Lung (tissue), 16 donors: ENCODE measurements around the gene CDK9. TPM values are rescaled to one million over a fixed set of nuclear protein-coding genes. Genes with fewer than 3 reads are reported as not detected.
A peak's percentile ranks its signal among the peaks of the same experiment; 100 is the strongest.

Experiments
- ATAC-seq: fragments of 200-7000 bp; cut with Tn5 transposase; one replicate; pipeline ENCODE4 v1.9.1; 2020; ENCODE audit warnings: moderate number of reproducible peaks; ENCODE audit not compliant: insufficient read depth, low FRiP score
- DNase-seq, 3 donors: peaks; one replicate each; pipeline ENCODE4 v3.0.0-alpha.2; 2013 to 2017
- H3K27ac ChIP-seq, 2 donors: one replicate each; pipeline ENCODE4 v1.5.1; 2013; ENCODE audit warnings: mild to moderate bottlenecking in 2 of 2, moderate library complexity in 2 of 2, control low read depth in 1 of 2, inconsistent platforms in 1 of 2, low read depth in 1 of 2, low read length in 1 of 2
- H3K27me3 ChIP-seq, 3 donors: one replicate each; pipeline ENCODE4 v1.5.1; 2013; ENCODE audit warnings: low read length in 2 of 3; ENCODE audit not compliant: control insufficient read depth in 3 of 3, insufficient read depth in 3 of 3
- H3K36me3 ChIP-seq, 4 donors: one replicate each; pipeline ENCODE4 v1.5.1; 2013; ENCODE audit warnings: low read length in 4 of 4, mild to moderate bottlenecking in 1 of 4, moderate library complexity in 1 of 4; ENCODE audit not compliant: control insufficient read depth in 4 of 4, insufficient read depth in 4 of 4
- H3K4me1 ChIP-seq, 5 donors: one replicate each; pipeline ENCODE4 v1.5.1; 2013; ENCODE audit warnings: low read length in 5 of 5, mild to moderate bottlenecking in 2 of 5, moderate library complexity in 1 of 5; ENCODE audit not compliant: control insufficient read depth in 5 of 5, insufficient read depth in 5 of 5
- H3K4me3 ChIP-seq: one replicate; pipeline ENCODE4 v1.5.1; 2013; ENCODE audit warnings: mild to moderate bottlenecking, control low read depth, moderate library complexity
- H3K9ac ChIP-seq, 2 donors: one replicate each; pipeline ENCODE4 v1.5.1; 2013; ENCODE audit warnings: low read length in 2 of 2, control low read depth in 1 of 2; ENCODE audit not compliant: insufficient read depth in 1 of 2
- H3K9me3 ChIP-seq, 4 donors: one replicate each; pipeline ENCODE4 v1.5.1; 2013; ENCODE audit warnings: low read length in 3 of 4, mild to moderate bottlenecking in 1 of 4, moderate library complexity in 1 of 4; ENCODE audit not compliant: control insufficient read depth in 4 of 4, insufficient read depth in 3 of 4
- WGBS, 2 donors: extraction: QIAGEN DNeasy Blood & Tissue Kit; methylation state at CpG; one replicate each; pipeline ENCODE4 v1.1.7; 2013; 5-methylcytosine and 5-hydroxymethylcytosine counted together
- long read RNA-seq, 5 donors: transcript quantifications; one replicate each; lab custom pipeline, GENCODE V29; 2026
- polyA plus RNA-seq, 2 donors: library from polyadenylated mRNA; stranded (reverse); fragments of 200-250 nt; gene quantifications; one replicate each; pipeline ENCODE4 v1.2.1, GENCODE V29; 2013
- total RNA-seq, 2 donors: library from RNA; depleted of rRNA in 1 of 2; stranded (reverse); fragments of >200 nt in 1 of 2; gene quantifications; one replicate each; pipeline ENCODE4 v1.2.1, GENCODE V29; 2014 to 2021
- TF ChIP-seq, protein P1 (sequence below): IDR thresholded peaks from 2 replicates; pipeline ENCODE4 v1.5.1; 2012; ENCODE audit warnings: mild to moderate bottlenecking; ENCODE audit errors: control extremely low read depth, extremely low read depth
- donor health status: control.
- donor health status: control.
- donor health status: Bipolar disorder and iron deficiency.
- donor health status: healthy.
- donor health status: DM: yes; HTN: yes; CAD: no.

The CDK9 gene
- total RNA-seq: 10 to 100 TPM; 54.9 to 97.9 TPM
- 10 to 100 TPM; 53.9 to 55.9 TPM for polyA plus RNA-seq
- long read RNA-seq, donor 1, transcript CDK9-205 (2 exons, 458 nt): minor isoform, 6 of 22 reads
- long read RNA-seq, donor 1, transcript CDK9-201 (7 exons, 2,463 nt): major isoform, 11 of 22 reads
- long read RNA-seq, donor 1, partial matches to known transcripts: 0 of 22 reads
- long read RNA-seq, donor 1, other reads (novel, unspliced or antisense): 5 of 22 reads
- long read RNA-seq, donor 2, partial matches to known transcripts: 6 of 11 reads
- long read RNA-seq, donor 2, other reads (novel, unspliced or antisense): 0 of 11 reads
- long read RNA-seq, donor 3, transcript CDK9-201 (7 exons, 2,463 nt): major isoform, 12 of 13 reads
- long read RNA-seq, donor 3, partial matches to known transcripts: 0 of 13 reads
- long read RNA-seq, donor 3, other reads (novel, unspliced or antisense): 0 of 13 reads
- long read RNA-seq, donor 4, partial matches to known transcripts: 0 of 4 reads
- long read RNA-seq, donor 4, other reads (novel, unspliced or antisense): 0 of 4 reads
- long read RNA-seq, donor 5, transcript CDK9-201 (7 exons, 2,463 nt): major isoform, 22 of 32 reads
- long read RNA-seq, donor 5, partial matches to known transcripts: 6 of 32 reads
- long read RNA-seq, donor 5, other reads (novel, unspliced or antisense): 0 of 32 reads

DNA sequence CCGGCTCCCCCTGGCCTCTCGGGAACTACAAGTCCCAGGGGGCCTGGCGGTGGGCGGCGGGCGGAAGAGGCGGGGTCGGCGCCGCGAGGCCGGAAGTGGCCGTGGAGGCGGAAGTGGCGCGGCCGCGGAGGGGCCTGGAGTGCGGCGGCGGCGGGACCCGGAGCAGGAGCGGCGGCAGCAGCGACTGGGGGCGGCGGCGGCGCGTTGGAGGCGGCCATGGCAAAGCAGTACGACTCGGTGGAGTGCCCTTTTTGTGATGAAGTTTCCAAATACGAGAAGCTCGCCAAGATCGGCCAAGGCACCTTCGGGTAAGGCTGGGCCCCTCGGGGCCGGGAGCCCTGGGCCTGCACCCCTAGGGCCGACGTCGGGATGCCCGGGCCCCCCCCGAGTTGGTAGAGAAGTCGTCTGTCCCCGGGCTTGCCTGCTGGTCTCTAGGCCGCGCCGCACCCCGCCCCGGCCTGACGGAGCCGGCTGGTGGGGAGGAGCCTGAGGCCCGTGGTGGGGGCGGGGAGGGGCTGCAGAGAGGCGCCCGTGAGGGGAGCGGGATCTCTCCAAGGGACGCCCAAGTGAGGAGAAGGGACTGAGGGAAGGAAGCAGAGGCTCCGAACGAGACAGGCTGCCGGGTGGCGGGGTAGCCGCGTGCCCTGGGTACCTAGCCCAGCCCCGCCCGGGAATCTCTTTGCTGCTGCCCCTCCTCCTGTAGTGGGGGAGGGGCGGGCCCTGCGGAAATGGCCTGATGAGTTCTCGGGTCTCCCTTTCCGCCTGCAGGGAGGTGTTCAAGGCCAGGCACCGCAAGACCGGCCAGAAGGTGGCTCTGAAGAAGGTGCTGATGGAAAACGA lies at the start of gene CDK9:
Gene CDK9 (plus strand): TSS at position 102 of the 840 bp plus-strand sequence. CDS start 115 bp downstream, at position 217.
- Histone ChIP-seq H3K27me3 (no peaks in the 10 kb centered on the region), H3K27ac (peak within 1 kb of the TSS; percentile 96), H3K4me1 (peaks cover 0 to 10% (median 3%) of the 10 kb centered on the region in 5 donors), H3K4me3 (peak within 1 kb of the TSS; percentile 88), H3K9ac (peak within 1 kb of the TSS in 1 of 2 donors; percentile 19), H3K9me3 (no peaks in the 10 kb centered on the region), H3K36me3 (peaks cover 14 to 38% (median 32%) of the 10 kb centered on the region in 4 donors)
- TF ChIP-seq, protein P1, sequence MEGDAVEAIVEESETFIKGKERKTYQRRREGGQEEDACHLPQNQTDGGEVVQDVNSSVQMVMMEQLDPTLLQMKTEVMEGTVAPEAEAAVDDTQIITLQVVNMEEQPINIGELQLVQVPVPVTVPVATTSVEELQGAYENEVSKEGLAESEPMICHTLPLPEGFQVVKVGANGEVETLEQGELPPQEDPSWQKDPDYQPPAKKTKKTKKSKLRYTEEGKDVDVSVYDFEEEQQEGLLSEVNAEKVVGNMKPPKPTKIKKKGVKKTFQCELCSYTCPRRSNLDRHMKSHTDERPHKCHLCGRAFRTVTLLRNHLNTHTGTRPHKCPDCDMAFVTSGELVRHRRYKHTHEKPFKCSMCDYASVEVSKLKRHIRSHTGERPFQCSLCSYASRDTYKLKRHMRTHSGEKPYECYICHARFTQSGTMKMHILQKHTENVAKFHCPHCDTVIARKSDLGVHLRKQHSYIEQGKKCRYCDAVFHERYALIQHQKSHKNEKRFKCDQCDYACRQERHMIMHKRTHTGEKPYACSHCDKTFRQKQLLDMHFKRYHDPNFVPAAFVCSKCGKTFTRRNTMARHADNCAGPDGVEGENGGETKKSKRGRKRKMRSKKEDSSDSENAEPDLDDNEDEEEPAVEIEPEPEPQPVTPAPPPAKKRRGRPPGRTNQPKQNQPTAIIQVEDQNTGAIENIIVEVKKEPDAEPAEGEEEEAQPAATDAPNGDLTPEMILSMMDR: no peak
- ATAC-seq (peak; percentile 84), DNase-seq (peak; percentile 92 to 94 (median 94))
- WGBS, 2 donors: 1% methylated on average over 64 to 75 of the region's 75 CpGs

DNA sequence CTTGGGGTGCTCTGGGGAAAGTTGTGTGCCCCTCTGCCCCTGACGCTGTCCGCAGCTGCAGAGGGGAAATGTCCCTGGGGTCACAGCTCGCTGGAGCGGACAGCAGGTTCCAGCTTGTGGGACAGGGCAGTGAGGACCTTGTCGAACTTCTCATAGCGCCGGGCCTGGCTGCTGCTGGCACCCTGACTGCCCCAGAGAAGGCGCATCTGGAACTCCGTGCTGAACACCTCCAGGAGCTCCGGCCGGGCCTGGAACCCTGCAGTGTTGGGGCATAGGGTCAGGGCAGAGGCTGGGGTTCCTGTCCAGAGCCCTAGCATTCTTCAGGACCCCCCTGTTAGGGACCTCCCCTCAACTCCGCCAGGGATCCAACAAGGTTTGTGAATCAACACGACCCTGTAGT lies 47.2 kb upstream of the CDK9 start:
- Histone ChIP-seq H3K27me3 (peaks cover 0 to 3% (median 0%) of the 10 kb centered on the region in 3 donors), H3K9me3 (no peaks in the 10 kb centered on the region), H3K9ac (no peak overlapping the region), H3K27ac (no peak overlapping the region), H3K36me3 (peaks cover 0 to 21% (median 0%) of the 10 kb centered on the region in 4 donors), H3K4me1 (peaks cover 0 to 17% (median 4%) of the 10 kb centered on the region in 5 donors), H3K4me3 (no peak overlapping the region)
- DNase-seq (no peak), ATAC-seq (no peak)
- TF ChIP-seq, protein P1: no peak
- WGBS, 2 donors: 93 to 97% methylated on average over 13 of the region's 13 CpGs

DNA sequence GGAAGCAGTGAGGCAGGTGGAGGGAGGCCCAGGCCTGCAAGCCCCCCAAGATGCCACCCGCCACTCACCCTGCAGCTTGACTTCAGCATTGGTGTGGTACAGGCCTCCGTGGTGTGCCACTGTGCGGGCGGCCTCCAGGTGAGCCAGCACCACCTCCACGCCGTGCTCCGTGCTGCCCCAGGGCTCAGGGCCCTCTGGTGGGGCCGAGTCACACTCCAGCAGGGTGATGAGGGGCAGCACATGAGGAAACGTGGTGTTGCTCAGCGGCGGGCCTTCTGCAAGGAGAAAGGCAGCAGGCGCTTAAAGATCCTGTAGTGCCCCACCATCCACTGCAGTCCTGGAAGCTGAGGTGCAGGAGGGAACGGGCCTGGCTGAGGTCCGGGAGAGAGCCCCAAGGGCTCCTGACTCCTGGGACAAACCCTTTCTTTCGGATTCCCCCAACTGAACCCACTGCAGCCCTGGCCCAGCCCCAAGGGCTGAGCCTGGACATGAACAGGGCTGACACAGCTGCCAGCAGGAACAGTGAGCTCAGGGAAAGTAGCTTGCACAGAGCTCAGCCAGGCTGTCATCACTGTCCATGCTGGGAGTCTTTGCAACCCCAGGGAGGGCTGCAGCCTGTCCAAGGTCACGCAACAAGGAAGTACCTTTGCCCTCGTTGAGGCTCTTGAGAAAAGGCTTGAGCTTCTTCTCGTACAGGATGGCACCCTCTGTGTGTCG lies 46.1 kb upstream of the CDK9 start:
- Histone ChIP-seq H3K36me3 (peaks cover 0 to 27% (median 0%) of the 10 kb centered on the region in 4 donors), H3K9ac (no peak overlapping the region)
- 85 to 87% methylated on average over 19 of the region's 19 CpGs for WGBS, 2 donors

More for the DNA sequence above, 46.1 kb upstream of the CDK9 start:
- ATAC-seq (no peak), DNase-seq (no peak)
- H3K4me3 ChIP-seq: no peak overlapping the region
- peaks cover 0 to 9% (median 4%) of the 10 kb centered on the region in 5 donors for H3K4me1 ChIP-seq
- H3K27ac ChIP-seq: peak overlapping the region in 1 of 2 donors; percentile 7
- H3K27me3 ChIP-seq: peaks cover 0 to 3% (median 0%) of the 10 kb centered on the region in 3 donors
- TF ChIP-seq, protein P1: no peak
- H3K9me3 ChIP-seq: no peaks in the 10 kb centered on the region
